Measurements from ENCODE around the gene FES. TPM values are rescaled to one million over a fixed set of nuclear protein-coding genes. Genes with fewer than 3 reads are reported as not detected.

FES gene
- polyA plus RNA-seq, 1 of the 3 experiments (the other 2 are of a cell fraction): 0.03 TPM

- Histone ChIP-seq H3K9ac (no peak overlapping the region), H3K4me2 (no peak overlapping the region), H3K9me2 (no peaks in the 10 kb centered on the region), H4K20me1 (ENCODE audit: insufficient read depth) (no peaks in the 10 kb centered on the region), H3K79me2 (ENCODE audit: insufficient read depth) (no peaks in the 10 kb centered on the region), H2AFZ (ENCODE audit: low read depth) (no peak overlapping the region), H3K36me3 (replicated peaks in 1 of 2; ENCODE audit: control insufficient read depth in 1 of 2, insufficient read depth in 2 of 2, low read length in 1 of 2) (no peaks in the 10 kb centered on the region), H3K9me3 (no peaks in the 10 kb centered on the region), H3K4me3 (ENCODE audit: low read depth in 2 of 2, low read length in 1 of 2) (no peak overlapping the region), H3K27ac (ENCODE audit: low read depth in 2 of 2, low read length in 1 of 2) (no peak overlapping the region), H3K27me3 (ENCODE audit: insufficient read depth) (no peaks in the 10 kb centered on the region), H3K4me1 (ENCODE audit: control insufficient read depth in 1 of 2, insufficient read depth in 2 of 2, low read depth in 1 of 2, low read length in 1 of 2) (peaks cover 0 to 8% of the 10 kb centered on the region in 2 experiments; a peak in 1 of 4 replicates), H3F3A (replicated peaks; ENCODE audit: insufficient read depth) (no peaks in the 10 kb centered on the region)
- ChIA-PET CTCF (interaction anchor here (0.6 to 0.9 kb wide), 2 partner anchors 26 to 243 kb away, joined by 3 to 4 read pairs; no protein-coding TSS in a partner anchor), POLR2A (no interaction called here)
- TF ChIP-seq TEAD4 (IDR thresholded peaks at IDR 0.05; ENCODE audit: borderline replicate concordance, insufficient read depth): no peak
- WGBS (ENCODE audit: low lambda C conversion rate): 75% methylated on average over 6 of the region's 12 CpGs
- DNase-seq: no peak
Observed at GRCh38 chr15:90890839-90891238, 6.5 kb downstream of the FES start.

- peaks cover 0 to 8% of the 10 kb centered on the region in 2 experiments; a peak in 1 of 4 replicates for H3K4me1 ChIP-seq (ENCODE audit: control insufficient read depth in 1 of 2, insufficient read depth in 2 of 2, low read depth in 1 of 2, low read length in 1 of 2)
- TF ChIP-seq CHD2 (IDR thresholded peaks at IDR 0.05; ENCODE audit: low read length, partially characterized antibody): no peak
- no peak for TF ChIP-seq TCF12 (IDR thresholded peaks at IDR 0.05)
- no peak for TF ChIP-seq RCOR1 (IDR thresholded peaks at IDR 0.05; ENCODE audit: low read length)
- no peak for TF ChIP-seq RXRA (IDR thresholded peaks at IDR 0.05; ENCODE audit: borderline replicate concordance, low read depth)
- no peak for TF ChIP-seq SMC3 (IDR thresholded peaks at IDR 0.05; ENCODE audit: low read depth, low read length)
- no peak for TF ChIP-seq RAD21 (IDR thresholded peaks at IDR 0.05; ENCODE audit: low read length)
- TF ChIP-seq FOSL2 (IDR thresholded peaks at IDR 0.05; ENCODE audit: borderline replicate concordance, low read depth): no peak
- no peaks in the 10 kb centered on the region for H3K36me3 ChIP-seq (replicated peaks in 1 of 2; ENCODE audit: control insufficient read depth in 1 of 2, insufficient read depth in 2 of 2, low read length in 1 of 2)
- H3K9ac ChIP-seq: no peak overlapping the region
- WGBS (ENCODE audit: low lambda C conversion rate): 77% methylated on average over 4 of the region's 8 CpGs
- H3K4me3 ChIP-seq (ENCODE audit: low read depth in 2 of 2, low read length in 1 of 2): no peak overlapping the region
- CTCF ChIA-PET: interaction anchor here (0.6 kb wide), 1 partner anchor 26 kb away, joined by 3 read pairs; no protein-coding TSS in a partner anchor
- no peaks in the 10 kb centered on the region for H3K79me2 ChIP-seq (ENCODE audit: insufficient read depth)
- no peaks in the 10 kb centered on the region for H3K9me2 ChIP-seq
- no peaks in the 10 kb centered on the region for H3K9me3 ChIP-seq
- no peaks in the 10 kb centered on the region for H4K20me1 ChIP-seq (ENCODE audit: insufficient read depth)
- no peak overlapping the region for H2AFZ ChIP-seq (ENCODE audit: low read depth)
- H3K27ac ChIP-seq (ENCODE audit: low read depth in 2 of 2, low read length in 1 of 2): no peak overlapping the region
- H3K4me2 ChIP-seq: no peak overlapping the region
- POLR2A ChIA-PET: no interaction called here
- DNase-seq: no peak
- H3K27me3 ChIP-seq (ENCODE audit: insufficient read depth): no peaks in the 10 kb centered on the region
- no peaks in the 10 kb centered on the region for H3F3A ChIP-seq (replicated peaks; ENCODE audit: insufficient read depth)
Observed at GRCh38 chr15:90891346-90891949, 7.1 kb downstream of the FES start.

- no peaks in the 10 kb centered on the region for H3F3A ChIP-seq (replicated peaks; ENCODE audit: insufficient read depth)
- no peak overlapping the region for H3K4me2 ChIP-seq
- no peak for TF ChIP-seq MXI1 (IDR thresholded peaks at IDR 0.05; ENCODE audit: low read depth, low read length)
- no peak for TF ChIP-seq RFX5 (IDR thresholded peaks at IDR 0.05; ENCODE audit: low read length)
- TF ChIP-seq EZH2phosphoT487 (IDR thresholded peaks at IDR 0.05; ENCODE audit: borderline replicate concordance, low read depth): no peak
- no peak for TF ChIP-seq RXRA (IDR thresholded peaks at IDR 0.05; ENCODE audit: borderline replicate concordance, low read depth)
- no peak for TF ChIP-seq ZBTB33 (IDR thresholded peaks at IDR 0.05; ENCODE audit: borderline replicate concordance, low read depth)
- no peak for TF ChIP-seq MAX (IDR thresholded peaks at IDR 0.05; ENCODE audit: low read depth)
- TF ChIP-seq PBX3 (IDR thresholded peaks at IDR 0.05): no peak
- no peak for TF ChIP-seq TEAD4 (IDR thresholded peaks at IDR 0.05; ENCODE audit: borderline replicate concordance, insufficient read depth)
- TF ChIP-seq FOSL2 (IDR thresholded peaks at IDR 0.05; ENCODE audit: borderline replicate concordance, low read depth): no peak
- TF ChIP-seq CTCF (IDR thresholded peaks at IDR 0.05): no peak
- no peak overlapping the region for H3K9ac ChIP-seq
- no peak overlapping the region for H3K27ac ChIP-seq (ENCODE audit: low read depth in 2 of 2, low read length in 1 of 2)
- H4K20me1 ChIP-seq (ENCODE audit: insufficient read depth): no peaks in the 10 kb centered on the region
- 88% methylated on average over 11 of the region's 11 CpGs for WGBS (ENCODE audit: low lambda C conversion rate)
- H3K9me3 ChIP-seq: no peaks in the 10 kb centered on the region
- H3K27me3 ChIP-seq (ENCODE audit: insufficient read depth): no peaks in the 10 kb centered on the region
- DNase-seq: no peak
- H2AFZ ChIP-seq (ENCODE audit: low read depth): no peak overlapping the region
- peaks cover 0 to 8% of the 10 kb centered on the region in 2 experiments; a peak in 1 of 4 replicates for H3K4me1 ChIP-seq (ENCODE audit: control insufficient read depth in 1 of 2, insufficient read depth in 2 of 2, low read depth in 1 of 2, low read length in 1 of 2)
- no peaks in the 10 kb centered on the region for H3K36me3 ChIP-seq (replicated peaks in 1 of 2; ENCODE audit: control insufficient read depth in 1 of 2, insufficient read depth in 2 of 2, low read length in 1 of 2)
- no peaks in the 10 kb centered on the region for H3K9me2 ChIP-seq
- CTCF ChIA-PET: interaction anchor here (2.2 kb wide), 1 partner anchor 10 kb away, joined by 8 read pairs; the partner anchor contains the start of gene MAN2A2
- no peaks in the 10 kb centered on the region for H3K79me2 ChIP-seq (ENCODE audit: insufficient read depth)
- POLR2A ChIA-PET: no interaction called here
- H3K4me3 ChIP-seq (ENCODE audit: low read depth in 2 of 2, low read length in 1 of 2): no peak overlapping the region
Observed at GRCh38 chr15:90892023-90892422, 7.7 kb downstream of the FES start.
